ENCODE results near the gene PDCD1.

The PDCD1 gene

GRCh38 chr2:241888641-241889040 lies 29.9 kb upstream of the PDCD1 start:
- H3K4me3 ChIP-seq (replicated peaks; ENCODE audit: low read depth, low read length): no peak overlapping the region
- TF ChIP-seq CTCF (IDR thresholded peaks at IDR 0.05; ENCODE audit: low read depth, low read length, missing control alignments): no peak
- DNase-seq (ENCODE audit: extremely low read depth, low read depth): no peak

GRCh38 chr2:241887806-241888522 lies 29.3 kb upstream of the PDCD1 start:
- no peak for DNase-seq (ENCODE audit: extremely low read depth, low read depth)
- no peak for TF ChIP-seq CTCF (IDR thresholded peaks at IDR 0.05; ENCODE audit: low read depth, low read length, missing control alignments)

GRCh38 chr2:241886840-241887447 lies 28.2 kb upstream of the PDCD1 start:
- TF ChIP-seq CTCF (IDR thresholded peaks at IDR 0.05; ENCODE audit: low read depth, low read length, missing control alignments): no peak
- H3K4me3 ChIP-seq (replicated peaks; ENCODE audit: low read depth, low read length): no peak overlapping the region
- DNase-seq (ENCODE audit: extremely low read depth, low read depth): no peak

More at GRCh38 chr2:241887806-241888522, 29.3 kb upstream of the PDCD1 start:
- no peak overlapping the region for H3K4me3 ChIP-seq (replicated peaks; ENCODE audit: low read depth, low read length)

- no peak for DNase-seq (ENCODE audit: extremely low read depth, low read depth)
- no peak for TF ChIP-seq CTCF (IDR thresholded peaks at IDR 0.05; ENCODE audit: low read depth, low read length, missing control alignments)
- no peak overlapping the region for H3K4me3 ChIP-seq (replicated peaks; ENCODE audit: low read depth, low read length)
These were observed 27.4 kb upstream of the PDCD1 start for GRCh38 chr2:241885946-241886643.

GRCh38 chr2:241885291-241885945 lies 26.7 kb upstream of the PDCD1 start:
- DNase-seq (ENCODE audit: extremely low read depth, low read depth): no peak
- no peak overlapping the region for H3K4me3 ChIP-seq (replicated peaks; ENCODE audit: low read depth, low read length)
- no peak for TF ChIP-seq CTCF (IDR thresholded peaks at IDR 0.05; ENCODE audit: low read depth, low read length, missing control alignments)

- no peak for DNase-seq (ENCODE audit: extremely low read depth, low read depth)
- H3K4me3 ChIP-seq (replicated peaks; ENCODE audit: low read depth, low read length): no peak overlapping the region
- TF ChIP-seq CTCF (IDR thresholded peaks at IDR 0.05; ENCODE audit: low read depth, low read length, missing control alignments): no peak
These were observed 26.2 kb upstream of the PDCD1 start for GRCh38 chr2:241884951-241885290.

Measured in HFF-Myc (cell line).